ENCODE measurements around the gene RNF130.
"Not testable (repeated sequence)": the region's sequence is repeated elsewhere in the genome, so short reads cannot be mapped to it uniquely, and the experiment has no call there.

RNF130 gene

DNA sequence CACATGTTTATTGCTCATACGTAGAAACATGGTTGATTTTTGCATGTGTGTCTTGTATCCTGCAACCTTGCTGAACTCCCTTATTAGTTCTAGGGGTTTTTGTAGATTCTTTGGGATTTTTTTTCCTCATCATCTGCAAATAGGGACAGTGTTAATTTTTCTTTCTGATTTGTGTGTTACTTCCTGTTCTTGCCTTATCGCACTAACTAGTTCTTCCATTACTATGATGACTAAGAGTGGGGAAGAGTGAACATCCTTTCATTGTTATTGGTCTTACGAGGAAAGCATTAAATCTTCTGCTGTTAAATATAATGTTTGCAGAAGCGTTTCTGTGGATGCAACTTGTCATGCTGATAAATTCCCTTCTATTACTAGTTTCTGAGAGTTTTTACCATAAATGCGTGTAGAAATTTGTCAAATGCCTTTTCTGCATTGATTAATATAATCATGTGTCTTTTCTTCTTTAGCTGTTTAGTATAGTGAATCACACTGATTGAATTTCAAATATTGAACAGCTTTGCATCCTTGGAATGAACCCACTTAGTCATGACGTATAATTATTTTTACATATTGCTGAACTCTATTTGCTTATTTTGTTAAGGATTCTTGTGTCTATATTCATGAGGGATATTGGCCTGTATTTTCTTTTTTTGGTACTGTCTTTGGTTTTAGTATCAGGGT lies 32.1 kb upstream of the RNF130 start:
- no peak for DNase-seq

DNA sequence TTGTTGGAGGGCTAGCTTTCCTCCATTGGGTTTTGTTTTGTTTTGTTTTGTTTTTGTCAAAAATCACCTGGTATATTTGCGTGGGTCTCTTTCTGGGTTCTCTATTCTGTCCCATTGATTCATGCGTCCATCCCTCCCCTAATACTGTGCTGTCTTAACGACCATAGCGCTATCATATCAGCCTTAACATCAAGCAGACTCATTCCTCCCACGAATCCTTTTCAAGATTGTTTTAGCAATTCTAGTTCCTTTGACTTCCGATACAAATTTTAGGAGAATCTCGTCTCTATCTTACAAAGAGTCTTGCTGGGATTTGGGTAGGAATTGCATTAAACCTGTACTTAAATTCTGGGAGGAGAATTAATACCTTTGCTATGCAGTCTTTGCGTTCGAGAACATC lies 31.1 kb upstream of the RNF130 start:
- DNase-seq = no peak

DNA sequence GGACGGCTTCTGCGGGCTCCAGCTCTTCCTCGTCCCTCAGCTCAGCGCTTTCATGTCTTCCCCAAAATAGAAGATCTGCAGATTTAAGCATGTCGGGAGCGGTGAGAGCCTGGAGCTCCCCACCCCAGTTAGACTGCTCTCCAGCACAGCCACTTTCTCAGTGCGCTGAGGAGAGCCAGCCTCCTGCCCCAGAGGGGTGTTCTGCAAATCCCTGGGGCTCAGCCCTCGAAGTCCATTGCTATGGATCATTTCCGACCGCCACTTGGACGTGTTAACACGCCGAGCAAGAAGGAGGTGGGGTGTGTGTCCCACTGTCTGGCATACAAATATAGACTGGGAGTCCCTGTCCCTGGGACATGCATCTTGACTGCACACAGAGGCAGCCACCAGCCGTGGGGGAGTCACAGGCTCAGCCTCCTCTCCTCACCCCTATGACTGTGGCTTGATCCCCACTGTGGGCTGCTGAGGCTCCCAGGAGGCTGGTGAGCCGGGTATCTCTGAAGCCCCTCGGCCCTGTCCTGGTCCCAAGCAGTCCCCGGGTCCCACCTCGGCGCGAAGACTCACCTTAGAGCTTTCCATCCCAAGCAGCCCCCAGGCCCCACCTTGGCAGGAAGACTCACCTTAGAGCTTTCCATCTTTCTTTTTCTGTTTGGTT lies 30.0 kb upstream of the RNF130 start:
- no peak for DNase-seq

GRCh38 chr5:180100621-180101450 lies 29.3 kb upstream of the RNF130 start:
- no peak for DNase-seq

- no peak for DNase-seq
These were observed 28.4 kb upstream of the RNF130 start for GRCh38 chr5:180099733-180100611.

DNA sequence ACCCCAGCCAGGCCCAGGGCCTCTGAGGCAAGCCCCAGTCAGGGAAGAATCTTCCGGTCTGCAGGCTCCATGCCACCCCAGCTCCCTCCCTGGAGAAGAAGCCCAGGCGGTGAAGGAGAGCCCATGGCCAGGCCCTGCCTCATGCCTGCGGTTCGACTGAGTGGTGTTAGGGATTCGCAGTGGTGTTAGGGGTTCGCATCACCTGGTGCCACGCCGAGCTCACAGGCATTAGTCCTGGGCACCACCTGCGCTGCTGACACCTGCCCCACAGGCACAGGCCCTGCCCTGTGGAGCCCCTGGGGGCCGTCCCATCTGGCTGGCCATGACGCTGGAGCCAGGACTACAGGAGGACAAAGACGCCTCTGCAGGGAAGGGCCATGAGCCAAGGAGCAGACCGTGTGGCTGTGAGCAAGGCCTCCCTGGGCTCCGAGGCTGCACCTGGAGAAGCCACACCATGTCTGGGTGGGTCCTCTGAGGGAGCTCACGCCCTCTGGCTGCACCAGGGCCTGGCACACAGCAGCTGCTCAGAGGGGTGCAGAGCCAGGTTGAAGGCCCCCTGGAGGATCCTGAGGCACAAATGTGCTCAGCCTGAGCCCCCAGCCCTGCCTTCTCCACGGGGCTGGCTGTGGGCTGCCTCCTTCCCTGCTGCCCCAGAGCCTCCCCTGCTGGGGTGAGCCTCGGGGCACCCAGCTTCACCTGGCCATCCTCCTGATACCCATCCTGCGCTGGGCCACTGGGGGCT lies 27.6 kb upstream of the RNF130 start:
- no peak for DNase-seq

DNA sequence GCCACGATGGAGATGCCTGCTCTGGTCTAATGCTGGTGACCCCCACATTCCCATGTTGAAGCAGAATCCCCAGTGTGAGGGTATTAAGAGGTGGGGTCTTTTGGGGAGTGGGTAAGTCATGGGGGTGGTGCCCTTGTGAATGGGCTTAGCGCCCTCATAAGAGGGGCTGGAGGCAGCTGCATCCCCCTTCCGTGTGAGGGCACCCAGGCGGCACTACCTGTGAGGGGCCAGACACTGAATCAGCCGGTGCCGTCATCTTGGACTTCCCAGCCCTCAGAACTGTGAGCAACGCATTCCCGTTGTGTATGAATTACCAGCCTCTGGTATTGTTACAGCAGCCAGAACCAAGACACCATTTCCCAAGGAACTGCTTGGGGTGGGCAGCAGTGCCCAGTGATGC lies 27.0 kb upstream of the RNF130 start:
- no peak for DNase-seq

- no peak for DNase-seq
These were observed 26.4 kb upstream of the RNF130 start for GRCh38 chr5:180097926-180098325.

DNA sequence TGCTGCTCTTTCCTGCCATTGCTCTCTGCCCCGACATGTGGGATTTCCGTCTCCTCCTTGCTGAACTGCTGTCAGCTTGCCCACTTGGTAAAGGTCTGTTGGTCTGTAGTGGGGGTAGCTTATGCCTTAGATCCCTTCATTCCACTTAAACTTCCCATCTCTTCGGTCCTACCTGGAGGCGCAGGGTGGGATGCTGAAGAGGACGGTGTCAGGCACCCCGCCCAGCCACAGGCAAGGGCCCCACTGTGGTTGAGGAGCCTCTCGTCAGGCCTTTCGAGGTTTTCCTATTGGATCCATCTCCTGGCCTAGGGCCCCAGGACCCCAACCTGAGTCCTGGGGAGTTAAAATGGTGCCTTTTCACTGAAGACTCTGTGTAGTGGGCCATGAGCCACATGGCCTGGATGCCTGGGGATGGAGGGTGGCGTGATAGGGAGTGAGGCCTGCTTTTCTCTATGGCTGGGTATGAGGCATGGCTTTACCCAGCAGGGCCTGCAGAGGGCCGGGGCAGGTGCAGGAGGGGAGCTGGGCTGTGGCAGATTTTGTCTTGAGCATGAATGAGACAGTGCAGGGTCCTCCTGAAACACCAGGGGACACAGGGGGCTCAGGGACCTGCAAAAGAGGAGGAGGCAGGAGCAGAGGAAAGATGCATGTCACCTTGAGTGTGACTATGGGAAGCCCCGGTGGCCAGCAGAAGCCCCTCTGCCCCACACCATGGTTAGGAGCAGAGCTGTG lies 25.8 kb upstream of the RNF130 start:
- DNase-seq = no peak

DNA sequence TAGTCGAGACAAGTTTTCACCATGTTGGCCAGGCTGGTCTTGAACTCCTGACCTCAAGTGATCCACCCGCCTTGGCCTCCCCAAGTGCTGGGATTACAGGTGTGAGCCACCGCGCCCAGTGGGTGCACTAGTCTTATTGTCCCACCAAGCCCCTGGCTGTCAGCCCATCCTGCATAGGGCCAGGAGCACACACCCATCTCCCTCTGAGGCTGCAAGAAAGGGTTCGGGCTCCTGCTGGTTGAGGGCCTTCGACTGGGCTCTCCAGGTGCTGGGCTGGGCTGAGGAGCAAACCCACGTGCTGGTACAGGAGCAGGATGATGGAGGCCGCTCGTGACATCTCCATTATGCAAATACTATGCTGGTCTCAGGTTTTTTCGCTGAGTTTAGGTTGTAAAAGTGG lies 25.1 kb upstream of the RNF130 start:
- no peak for DNase-seq

- DNase-seq = no peak
These were observed 24.0 kb upstream of the RNF130 start for GRCh38 chr5:180095545-180095944.

- no peak for DNase-seq
These were observed 22.3 kb upstream of the RNF130 start for GRCh38 chr5:180093651-180094382.

DNA sequence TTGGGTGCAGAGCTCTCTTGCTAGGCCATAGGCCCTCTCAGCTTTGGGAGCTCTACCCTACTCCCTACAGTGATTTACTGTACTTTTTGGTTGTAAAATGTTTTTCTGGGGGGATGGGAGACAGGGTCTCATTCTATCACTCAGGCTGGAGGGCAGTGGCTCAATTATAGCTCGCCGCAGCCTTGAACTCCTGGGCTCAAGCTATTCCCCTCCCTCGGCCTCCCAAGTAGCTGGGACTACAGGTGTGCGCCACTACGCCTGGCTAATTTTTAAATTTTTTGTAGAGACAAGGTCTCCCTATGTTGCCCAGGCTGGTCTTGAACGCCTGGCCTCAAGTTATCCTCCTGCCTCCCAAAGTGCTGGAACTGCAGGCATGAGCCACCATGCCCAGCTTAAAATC lies 21.7 kb upstream of the RNF130 start:
- DNase-seq = no peak

DNA sequence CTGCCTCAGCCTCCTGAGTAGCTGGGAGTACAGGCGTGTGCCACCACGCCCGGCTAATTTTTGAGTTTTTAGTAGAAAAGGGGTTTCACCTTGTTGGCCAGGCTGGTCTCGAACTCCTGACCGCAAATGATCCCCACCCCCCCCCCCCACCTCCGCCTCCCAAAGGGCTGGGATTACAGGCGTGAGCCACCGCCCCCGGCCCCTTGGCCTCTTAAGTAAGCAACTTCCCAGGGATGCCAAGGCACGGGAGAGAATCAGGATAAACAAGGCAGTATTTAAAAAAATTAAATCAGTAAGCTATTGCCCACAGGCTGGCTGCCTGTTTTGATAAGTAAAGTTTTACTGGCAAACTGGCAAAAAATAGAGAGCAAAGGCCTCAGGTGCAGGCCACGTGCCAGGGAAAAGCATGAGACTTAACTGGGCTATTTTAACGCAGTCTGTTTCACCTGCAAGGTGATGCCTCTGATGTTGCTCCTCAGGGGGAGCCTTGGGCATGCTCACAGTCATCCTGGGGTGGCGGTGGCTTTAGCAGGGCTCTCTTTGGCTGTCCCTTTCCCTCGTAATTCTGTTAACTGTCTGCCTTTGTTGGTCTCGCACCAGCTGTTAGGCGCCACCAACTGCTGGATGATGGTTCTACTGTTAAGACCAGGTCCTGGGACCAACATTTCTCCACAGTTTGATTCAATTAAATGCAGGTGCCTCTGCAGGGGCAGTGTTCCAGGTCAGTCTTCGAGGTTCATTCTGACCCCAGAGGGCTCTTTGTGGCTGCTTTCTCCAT lies 19.4 kb upstream of the RNF130 start:
- no peak for DNase-seq

GRCh38 chr5:180090098-180090768 lies 18.7 kb upstream of the RNF130 start:
- DNase-seq = peak; percentile 79

DNA sequence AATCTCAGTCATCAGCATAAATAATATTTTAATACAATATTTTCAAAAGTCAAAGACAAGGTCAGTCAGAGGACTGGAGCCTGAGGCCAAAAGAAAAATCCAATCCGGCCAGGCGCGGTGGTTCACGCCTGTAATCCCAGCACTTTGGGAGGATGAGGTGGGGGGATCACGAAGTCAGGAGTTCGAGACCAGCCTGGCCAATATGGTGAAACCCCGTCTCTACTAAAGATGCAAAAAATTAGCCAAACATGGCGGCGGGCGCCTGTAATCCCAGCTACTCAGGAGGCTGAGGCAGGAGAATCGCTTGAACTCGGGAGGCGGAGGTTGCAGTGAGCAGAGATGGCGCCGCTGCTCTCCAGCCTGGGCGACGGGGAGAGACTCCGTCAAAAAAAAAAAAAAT lies 18.1 kb upstream of the RNF130 start:
- not testable (repeated sequence) for DNase-seq

DNA sequence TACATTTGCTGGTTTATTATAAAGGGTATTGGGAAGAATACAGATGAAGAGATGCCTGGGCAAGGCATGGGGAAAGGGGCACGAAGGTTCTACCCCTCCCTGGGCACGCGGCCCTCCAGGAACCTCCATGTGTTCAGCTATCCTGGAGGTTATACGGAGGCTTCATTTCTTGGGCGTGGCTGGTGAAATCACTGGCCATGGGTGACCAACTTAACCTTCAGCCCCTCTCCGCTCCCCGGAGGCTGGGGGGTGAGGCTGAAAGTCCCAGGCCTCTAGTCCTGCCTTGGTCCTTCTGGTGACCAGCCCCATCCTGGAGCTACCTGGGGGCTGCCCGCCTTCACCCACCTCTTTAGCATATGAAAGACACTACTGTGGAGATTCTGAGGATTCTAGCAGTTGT lies 17.0 kb upstream of the RNF130 start:
- DNase-seq = no peak

- DNase-seq = no peak
These were observed 15.3 kb upstream of the RNF130 start for GRCh38 chr5:180086816-180087399.

GRCh38 chr5:180085837-180086236 lies 14.3 kb upstream of the RNF130 start:
- DNase-seq = no peak

Data from T-helper 9 cell (primary cell).